CD4-positive, alpha-beta T cell (primary cell): ENCODE results near the gene MAGEB17. TPM values are rescaled to one million over a fixed set of nuclear protein-coding genes. Genes with fewer than 3 reads are reported as not detected.
"Not testable (repeated sequence)": the region's sequence is repeated elsewhere in the genome, so short reads cannot be mapped to it uniquely, and the experiment has no call there.

ENCODE experiments used
- ATAC-seq: fragments of 200-7000 bp; cut with Tn5 transposase; one replicate; pipeline ENCODE4 v1.10.0; 2022; ENCODE audit warnings: mild to moderate bottlenecking; ENCODE audit not compliant: poor library complexity
- CTCF ChIA-PET: fragments of 350-600 bp; sonication (Branson Sonifier 250); formaldehyde crosslinking; loops from one replicate; lab custom pipeline; 2021; ENCODE audit warnings: antibody characterized with exemption, inconsistent platforms; lab: Charles Lee
- POLR2A ChIA-PET: fragments of 350-600 bp; sonication (Branson Sonifier 250); formaldehyde crosslinking; loops from one replicate; lab custom pipeline; 2021; ENCODE audit warnings: antibody characterized with exemption, inconsistent platforms; lab: Charles Lee
- DNase-seq, 14 experiments: peaks; one replicate each; pipeline ENCODE4 v3.0.0-alpha.2; 2013 to 2020; ENCODE audit warnings: mixed read lengths in 2 of 14
- H3K27ac ChIP-seq, 2 donors: one replicate each; pipeline versions ENCODE4 v1.5.1 to v1.7.0; 2013; ENCODE audit warnings: low read length in 2 of 2, low read depth in 1 of 2, mild to moderate bottlenecking in 1 of 2
- H3K27me3 ChIP-seq, 2 experiments: 1 replicate in 1 of 2; 2 replicates in 1 of 2; pipeline versions ENCODE4 v1.6.1 to v1.7.0; 2013; ENCODE audit warnings: low read length in 2 of 2, control low read depth in 1 of 2, mild to moderate bottlenecking in 1 of 2, moderate library complexity in 1 of 2; ENCODE audit not compliant: insufficient read depth in 2 of 2, control insufficient read depth in 1 of 2
- H3K36me3 ChIP-seq: one replicate; pipeline ENCODE4 v1.6.1; 2013; ENCODE audit warnings: low read length, control low read depth; ENCODE audit not compliant: insufficient read depth
- H3K4me1 ChIP-seq: one replicate; pipeline ENCODE4 v1.6.1; 2013; ENCODE audit warnings: low read length, control low read depth; ENCODE audit not compliant: insufficient read depth
- H3K4me3 ChIP-seq: one replicate; pipeline ENCODE4 v1.5.1; 2013; ENCODE audit warnings: mild to moderate bottlenecking, low read length, moderate library complexity
- H3K9me3 ChIP-seq, 2 experiments: 1 replicate in 1 of 2; 2 replicates in 1 of 2; pipeline versions ENCODE4 v1.6.1 to v1.7.0; 2013; ENCODE audit warnings: low read length in 2 of 2, mild to moderate bottlenecking in 2 of 2, control low read depth in 1 of 2, moderate library complexity in 1 of 2; ENCODE audit not compliant: control insufficient read depth in 1 of 2, insufficient read depth in 1 of 2
- H3K27ac Mint-ChIP-seq: one replicate; pipeline ENCODE4 v1.8.0; 2020; ENCODE audit warnings: mixed read lengths
- H3K27me3 Mint-ChIP-seq: one replicate; pipeline ENCODE4 v1.8.0; 2021; ENCODE audit warnings: mixed read lengths
- H3K36me3 Mint-ChIP-seq: one replicate; pipeline ENCODE4 v1.8.0; 2021; ENCODE audit warnings: low read depth, mixed read lengths
- H3K4me1 Mint-ChIP-seq: one replicate; pipeline ENCODE4 v1.8.0; 2021; ENCODE audit warnings: low read depth, mixed read lengths
- H3K4me3 Mint-ChIP-seq: one replicate; pipeline ENCODE4 v1.8.0; 2020; ENCODE audit warnings: mild to moderate bottlenecking, mixed read lengths
- H3K9me3 Mint-ChIP-seq: one replicate; pipeline ENCODE4 v1.8.0; 2020; ENCODE audit warnings: mixed read lengths
- CTCF ChIP-seq: fragments of 200-600 bp; IDR thresholded peaks from one replicate; pipeline ENCODE4 v1.8.0; 2022; ENCODE audit warnings: antibody characterized with exemption, mild to moderate bottlenecking
- intact Hi-C, 2 experiments: fragments of 100-400 bp; cut with DNase I in 1 of 2; cut with micrococcal nuclease in 1 of 2; formaldehyde crosslinking; loops; one replicate each; pipeline versions ENCODE4 v1.15.1 to v1.9.0; 2023 to 2025; cut with DNase I, micrococcal nuclease
- total RNA-seq, 174 experiments: library from RNA in 2 of 174; stranded (reverse) in 2 of 174; gene quantifications; one replicate each; pipeline ENCODE4 v1.2.3 and lab custom pipeline; 2021 to 2026

Gene MAGEB17
- total RNA-seq, 2 experiments from 2014 or later: not detected

GRCh38 chrX:16160729-16161128 lies 6.6 kb upstream of the MAGEB17 start:
- Mint-ChIP-seq H3K4me3 (no peak overlapping the region), H3K36me3 (no peaks in the 10 kb centered on the region), H3K27me3 (peaks cover 4% of the 10 kb centered on the region), H3K4me1 (no peaks in the 10 kb centered on the region), H3K27ac (no peak overlapping the region), H3K9me3 (no peaks in the 10 kb centered on the region)
- ATAC-seq: no peak
- Histone ChIP-seq H3K9me3 (no peaks in the 10 kb centered on the region), H3K4me3 (no peak overlapping the region), H3K4me1 (no peaks in the 10 kb centered on the region), H3K27ac (no peak overlapping the region), H3K27me3 (no peaks in the 10 kb centered on the region), H3K36me3 (no peaks in the 10 kb centered on the region)
- POLR2A ChIA-PET: no interaction called here
- CTCF ChIA-PET: no interaction called here
- no peak for TF ChIP-seq CTCF
- intact Hi-C loops: no loop called here
- no peak for DNase-seq

GRCh38 chrX:16161173-16161572 lies 6.1 kb upstream of the MAGEB17 start:
- intact Hi-C loops, H3K4me3 Mint-ChIP-seq, H3K4me1 ChIP-seq, ATAC-seq, H3K27me3 ChIP-seq, CTCF ChIA-PET, H3K27me3 Mint-ChIP-seq, H3K9me3 ChIP-seq, H3K36me3 ChIP-seq, H3K27ac ChIP-seq, DNase-seq, H3K4me1 Mint-ChIP-seq, H3K9me3 Mint-ChIP-seq, H3K27ac Mint-ChIP-seq, POLR2A ChIA-PET, H3K4me3 ChIP-seq, H3K36me3 Mint-ChIP-seq: not testable (repeated sequence)

- H3K4me3 Mint-ChIP-seq: no peak overlapping the region
- no peak for TF ChIP-seq CTCF
- H3K4me1 Mint-ChIP-seq: no peaks in the 10 kb centered on the region
- no peak overlapping the region for H3K4me3 ChIP-seq
- ChIA-PET CTCF (no interaction called here), POLR2A (no interaction called here)
- H3K27ac ChIP-seq: no peak overlapping the region
- H3K27ac Mint-ChIP-seq: no peak overlapping the region
- ATAC-seq (no peak), DNase-seq (no peak)
- H3K9me3 ChIP-seq: no peaks in the 10 kb centered on the region
- no peaks in the 10 kb centered on the region for H3K36me3 Mint-ChIP-seq
- no peaks in the 10 kb centered on the region for H3K36me3 ChIP-seq
- H3K27me3 ChIP-seq: no peaks in the 10 kb centered on the region
- H3K4me1 ChIP-seq: no peaks in the 10 kb centered on the region
- peaks cover 4% of the 10 kb centered on the region for H3K27me3 Mint-ChIP-seq
- H3K9me3 Mint-ChIP-seq: no peaks in the 10 kb centered on the region
- intact Hi-C loops: no loop called here
Measured at GRCh38 chrX:16162391-16162790, 4.9 kb upstream of the MAGEB17 start.

- Mint-ChIP-seq H3K4me1 (no peaks in the 10 kb centered on the region), H3K27ac (no peak overlapping the region), H3K9me3 (no peaks in the 10 kb centered on the region), H3K36me3 (no peaks in the 10 kb centered on the region), H3K27me3 (peaks cover 4% of the 10 kb centered on the region), H3K4me3 (no peak overlapping the region)
- H3K27ac ChIP-seq: no peak overlapping the region
- CTCF ChIA-PET: no interaction called here
- intact Hi-C loops: no loop called here
- no peaks in the 10 kb centered on the region for H3K9me3 ChIP-seq
- TF ChIP-seq CTCF: no peak
- H3K36me3 ChIP-seq: no peaks in the 10 kb centered on the region
- H3K4me3 ChIP-seq: no peak overlapping the region
- POLR2A ChIA-PET: no interaction called here
- ATAC-seq (no peak), DNase-seq (no peak)
- no peaks in the 10 kb centered on the region for H3K27me3 ChIP-seq
- no peaks in the 10 kb centered on the region for H3K4me1 ChIP-seq
Measured at GRCh38 chrX:16164748-16165147, 2.5 kb upstream of the MAGEB17 start.
